ENCODE measurements around the gene TSBP1. TPM values are rescaled to one million over a fixed set of nuclear protein-coding genes. Genes with fewer than 3 reads are reported as not detected.

The TSBP1 gene
- total RNA-seq, 1 experiment from 2014 or later: not detected

GRCh38 chr6:32397252-32397920 lies 25.7 kb upstream of the TSBP1 start:
- no peaks in the 10 kb centered on the region for H3K9me3 ChIP-seq (ENCODE audit: control insufficient read depth in 1 of 2, insufficient read depth in 1 of 2, low read depth in 1 of 2, low read length in 2 of 2)
- DNase-seq (ENCODE audit: low read depth, low spot score) (no peak), ATAC-seq (peak; percentile 47; the same call in 1 of the 2 replicates)
- TF ChIP-seq RAD21 (IDR thresholded peaks at IDR 0.05; ENCODE audit: low read depth) (no peak), YY1 (IDR thresholded peaks at IDR 0.05; ENCODE audit: extremely low read depth, insufficient replicate concordance, low read depth, low read length) (no peak), CBX3 (IDR thresholded peaks at IDR 0.05; ENCODE audit: low read depth) (no peak), EGR1 (IDR thresholded peaks at IDR 0.05; ENCODE audit: low read depth) (no peak), ZBTB33 (IDR thresholded peaks at IDR 0.05; ENCODE audit: extremely low read depth, insufficient replicate concordance, low read length) (no peak), POLR2AphosphoS5 (IDR thresholded peaks at IDR 0.05; ENCODE audit: low read depth, low read length) (no peak), EZH2 (IDR thresholded peaks at IDR 0.05) (no peak), SIN3A (IDR thresholded peaks at IDR 0.05; ENCODE audit: low read depth) (no peak), SRF (IDR thresholded peaks at IDR 0.05; ENCODE audit: low read depth) (no peak), ZNF274 (IDR thresholded peaks at IDR 0.05; ENCODE audit: low read depth, low read length) (no peak), EZH2phosphoT487 (IDR thresholded peaks at IDR 0.05; ENCODE audit: borderline replicate concordance) (no peak), POLR2A (IDR thresholded peaks at IDR 0.05; ENCODE audit: borderline replicate concordance, extremely low read depth, insufficient read depth, insufficient read length) (no peak), REST (IDR thresholded peaks at IDR 0.05; ENCODE audit: low read depth) (no peak), ZFX (IDR thresholded peaks at IDR 0.05) (no peak)
- 0 out of 2 replicates have a peak overlapping the region, but pooled peaks have one; percentile 34 for H3K4me2 ChIP-seq (ENCODE audit: low read length)
- H3K27ac ChIP-seq (ENCODE audit: low read depth, low read length): no peak overlapping the region
- intact Hi-C loops (cut with micrococcal nuclease): no loop called here
- CTCF ChIA-PET: no interaction called here
- no peaks in the 10 kb centered on the region for H3K36me3 ChIP-seq (ENCODE audit: control insufficient read depth in 1 of 2, insufficient read depth in 2 of 2, low read length in 2 of 2)
- peaks cover 0 to 7% of the 10 kb centered on the region in 2 experiments; a peak in 2 of 4 replicates for H3K4me1 ChIP-seq (ENCODE audit: control insufficient read depth in 1 of 2, insufficient read depth in 2 of 2, low read length in 2 of 2)
- no peaks in the 10 kb centered on the region for H3K79me2 ChIP-seq (ENCODE audit: insufficient read depth, low read length)
- no peak overlapping the region for H3K4me3 ChIP-seq (replicated peaks in 1 of 2; ENCODE audit: low read depth in 1 of 2, low read length in 2 of 2)
- H4K20me1 ChIP-seq (ENCODE audit: insufficient read depth): no peaks in the 10 kb centered on the region
- H3K9ac ChIP-seq (ENCODE audit: low read length): no peak overlapping the region
- H3K27me3 ChIP-seq (ENCODE audit: insufficient read depth, low read length): no peaks in the 10 kb centered on the region
- H3K9me2 ChIP-seq (ENCODE audit: insufficient read depth): no peaks in the 10 kb centered on the region
- BruUV-seq (replicated peaks): no TSS peak
- RAD21 ChIA-PET (ENCODE audit: low non-redundant PET in 1 of 2, low total read pairs in 2 of 2, uncharacterized antibody in 2 of 2, unreplicated experiment in 2 of 2): no interaction called here
- POLR2A ChIA-PET: no interaction called here
- peak overlapping the region; percentile 62 for H2AFZ ChIP-seq (ENCODE audit: low read depth, low read length, poor library complexity, severe bottlenecking)

Data from HCT116 (cell line).